Measurements from ENCODE around the gene MYRIP. TPM values are rescaled to one million over a fixed set of nuclear protein-coding genes. Genes with fewer than 3 reads are reported as not detected.
"Not testable (repeated sequence)": the region's sequence is repeated elsewhere in the genome, so short reads cannot be mapped to it uniquely, and the experiment has no call there.

MYRIP gene
- total RNA-seq, 1 experiment from 2014 or later: 0.11 TPM

DNA sequence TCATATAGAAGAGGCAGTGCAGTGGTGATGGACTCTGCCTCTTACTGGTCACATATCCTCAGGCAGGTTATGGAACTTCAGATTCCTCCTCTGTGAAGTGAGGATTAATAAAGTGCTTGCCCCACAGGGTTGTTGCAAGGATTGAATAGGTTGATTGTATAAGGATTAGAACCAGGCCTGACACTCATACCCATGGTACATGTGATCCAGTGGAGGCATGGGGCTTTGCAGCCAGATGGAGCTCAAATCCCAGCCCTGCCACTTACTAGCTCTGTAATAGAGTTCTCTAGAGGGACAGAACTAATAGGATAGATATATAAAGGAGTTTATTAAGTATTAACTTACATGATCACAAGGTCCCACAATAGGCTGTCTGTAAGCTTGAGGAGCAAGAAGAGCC is 315.5 kb downstream of the MYRIP start:
- no peak for DNase-seq (ENCODE audit: low read depth)

DNA sequence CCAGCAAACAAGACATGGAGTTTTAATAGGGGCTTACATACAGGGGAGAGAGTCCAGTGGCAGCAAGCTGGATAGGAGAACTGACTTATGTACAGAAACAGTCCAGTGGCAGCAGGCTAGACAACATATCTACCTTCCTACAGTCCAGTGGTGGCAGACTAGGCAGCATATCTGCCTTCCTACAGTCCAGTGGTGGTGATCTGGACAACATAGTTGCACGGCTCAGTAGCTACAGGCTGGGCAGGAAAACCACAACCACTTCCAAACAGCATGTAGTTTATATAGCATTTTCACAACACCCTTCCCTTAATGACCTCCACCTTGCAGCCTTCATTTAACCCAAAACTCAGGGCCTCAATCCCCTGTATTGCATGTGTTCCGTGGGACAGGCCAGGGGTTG is 318.8 kb downstream of the MYRIP start:
- no peak for DNase-seq (ENCODE audit: low read depth)

DNA sequence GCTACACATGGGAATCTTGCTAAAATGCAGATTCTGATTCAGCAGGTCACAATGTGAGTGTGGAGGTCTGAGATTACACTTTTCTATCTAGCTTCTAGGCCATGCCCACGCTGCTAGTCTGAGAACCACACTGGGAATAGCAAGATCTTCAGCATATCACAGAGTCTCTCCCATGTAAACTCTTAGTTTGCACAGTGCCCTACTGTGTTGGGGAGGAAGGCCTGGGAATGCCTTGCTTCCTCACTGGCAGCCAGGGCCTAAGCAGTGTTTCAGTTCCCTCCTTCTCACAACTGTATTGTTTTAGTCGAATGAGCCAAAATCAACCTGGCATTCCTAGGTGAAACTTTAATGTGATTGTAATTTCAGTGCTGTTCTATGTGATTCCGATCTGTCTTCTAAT is 320.1 kb downstream of the MYRIP start:
- DNase-seq (ENCODE audit: low read depth): no peak

DNA sequence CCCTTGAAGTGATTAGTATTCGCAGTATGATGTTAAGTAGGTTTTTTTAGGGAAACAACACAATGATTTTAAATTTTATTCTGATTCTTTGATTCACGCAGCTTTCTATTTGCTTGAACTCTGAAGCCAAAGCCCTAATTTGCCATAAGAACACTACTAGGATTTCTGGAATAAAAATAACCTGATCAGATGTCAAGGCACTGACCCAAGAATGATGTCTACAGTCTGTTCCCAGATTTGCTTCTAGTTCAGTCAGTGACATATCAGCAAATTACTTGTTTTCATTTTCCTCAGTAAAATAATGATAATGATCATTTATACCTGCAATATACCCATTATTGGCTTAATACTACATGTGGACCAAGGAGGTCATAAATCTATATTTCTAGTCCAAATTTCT is 320.6 kb downstream of the MYRIP start:
- no peak for DNase-seq (ENCODE audit: low read depth)

DNA sequence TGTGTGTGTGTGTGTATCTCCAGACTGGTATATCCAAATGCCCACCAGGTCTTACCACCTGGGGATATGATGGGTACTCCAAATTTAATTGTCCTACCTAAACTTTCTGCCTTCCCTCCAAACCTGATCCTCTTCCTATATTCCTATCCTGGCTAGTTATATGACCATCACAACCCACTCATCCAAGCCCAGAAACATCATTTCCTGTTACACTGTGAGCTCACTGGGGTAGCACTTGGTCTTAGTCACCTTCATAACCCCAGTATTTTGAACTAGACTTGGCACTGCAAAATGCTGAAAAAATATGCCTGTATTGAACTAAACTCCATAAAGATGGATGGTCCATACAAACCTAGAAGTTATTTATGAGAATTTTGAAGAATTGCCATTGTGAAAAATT is 321.3 kb downstream of the MYRIP start:
- no peak for DNase-seq (ENCODE audit: low read depth)

DNA sequence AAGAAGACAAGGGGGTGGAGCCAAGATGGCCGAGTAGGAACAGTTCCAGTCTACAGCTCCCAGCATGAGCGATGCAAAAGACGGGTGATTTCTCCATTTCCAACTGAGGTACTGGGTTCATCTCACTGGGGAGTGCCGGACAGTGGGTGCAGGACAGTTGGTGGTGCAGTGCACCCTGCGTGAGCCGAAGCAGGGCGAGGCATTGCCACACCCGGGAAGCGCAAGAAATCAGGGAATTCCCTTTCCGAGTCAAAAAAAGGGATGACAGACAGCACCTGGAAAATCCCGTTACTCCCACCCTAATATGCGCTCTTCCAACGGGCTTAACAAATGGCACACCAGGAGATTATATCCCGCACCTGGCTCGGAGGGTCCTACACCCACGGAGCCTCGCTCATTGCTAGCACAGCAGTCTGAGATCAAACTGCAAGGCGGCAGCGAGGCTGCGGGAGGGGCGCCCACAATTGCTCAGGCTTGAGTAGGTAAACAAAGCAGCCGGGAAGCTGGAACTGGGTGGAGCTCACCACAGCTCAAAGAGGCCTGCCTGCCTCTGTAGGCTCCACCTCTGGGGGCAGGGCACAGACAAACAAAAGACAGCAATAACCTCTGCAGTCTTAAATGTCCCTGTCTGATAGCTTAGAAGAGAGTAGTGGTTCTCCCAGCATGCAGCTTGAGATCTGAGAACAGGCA is 324.6 kb downstream of the MYRIP start:
- DNase-seq (ENCODE audit: low read depth): not testable (repeated sequence)

DNA sequence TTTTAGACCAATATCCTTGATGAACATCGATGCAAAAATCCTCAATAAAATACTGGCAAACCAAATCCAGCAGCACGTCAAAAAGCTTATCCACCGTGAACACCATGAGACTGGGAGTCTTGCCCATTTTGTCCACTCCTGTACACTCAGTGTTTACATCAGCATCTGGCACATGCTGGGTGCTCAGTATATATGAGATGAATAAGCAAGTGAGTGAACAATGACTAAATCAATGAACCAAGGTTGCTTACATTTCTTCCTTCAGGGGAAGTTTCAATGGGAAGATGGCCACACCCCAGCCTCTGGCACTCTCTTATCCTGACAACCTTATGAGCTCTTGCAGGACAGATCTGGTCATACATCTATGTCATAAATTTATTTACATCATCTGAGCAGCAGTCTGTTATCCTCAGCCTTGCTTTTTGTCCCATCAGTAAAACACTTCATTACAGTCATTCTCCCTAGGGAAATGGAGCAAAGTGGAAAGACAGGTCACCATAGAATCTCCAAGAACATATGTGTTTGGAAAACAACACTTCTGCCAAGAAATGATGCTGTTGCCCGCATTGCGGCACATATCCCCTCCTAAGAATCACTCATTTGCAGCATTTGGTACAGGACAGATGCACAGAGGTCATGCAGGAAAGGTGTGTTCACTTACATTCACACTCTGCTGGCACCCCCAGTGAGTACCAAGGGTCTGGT is 328.3 kb downstream of the MYRIP start:
- DNase-seq (ENCODE audit: low read depth): no peak

DNA sequence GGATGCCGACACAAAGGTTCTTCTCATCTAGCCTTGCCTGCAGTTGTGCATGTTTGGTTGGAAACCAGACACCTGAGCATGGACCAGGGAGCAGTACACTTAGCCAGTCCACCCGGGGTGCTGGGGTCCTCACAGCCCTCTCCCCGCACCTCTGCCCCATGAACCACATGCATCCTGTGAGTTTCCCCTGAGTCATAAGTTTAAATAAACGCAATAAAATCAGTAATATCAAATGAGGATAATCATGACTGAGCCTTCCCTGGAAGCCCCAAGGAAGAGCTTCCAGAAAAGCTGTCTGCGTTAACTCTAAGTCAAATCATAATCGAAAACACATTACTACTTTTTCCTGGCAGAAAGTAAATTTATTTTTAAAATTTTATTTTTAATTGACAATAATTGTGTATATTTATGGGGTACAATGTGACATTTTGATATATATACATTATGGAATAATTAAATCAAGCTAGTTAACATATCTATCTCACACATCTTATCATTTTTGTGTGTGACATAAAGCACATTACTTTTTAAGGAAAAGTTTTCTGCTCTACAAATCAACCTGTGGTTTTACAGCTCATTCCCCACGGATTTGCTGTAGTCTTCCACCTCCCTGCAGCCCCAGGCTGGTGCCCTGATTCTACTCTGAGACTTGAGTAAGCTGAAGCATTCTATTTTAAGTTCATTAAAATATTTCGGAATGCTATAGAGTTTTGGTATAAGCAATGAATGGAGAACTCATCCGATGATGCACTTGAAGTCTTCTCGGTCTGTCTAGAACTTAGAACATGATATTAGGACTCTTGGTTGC is 334.1 kb downstream of the MYRIP start:
- peak; percentile 5 for DNase-seq (ENCODE audit: low read depth)

DNA sequence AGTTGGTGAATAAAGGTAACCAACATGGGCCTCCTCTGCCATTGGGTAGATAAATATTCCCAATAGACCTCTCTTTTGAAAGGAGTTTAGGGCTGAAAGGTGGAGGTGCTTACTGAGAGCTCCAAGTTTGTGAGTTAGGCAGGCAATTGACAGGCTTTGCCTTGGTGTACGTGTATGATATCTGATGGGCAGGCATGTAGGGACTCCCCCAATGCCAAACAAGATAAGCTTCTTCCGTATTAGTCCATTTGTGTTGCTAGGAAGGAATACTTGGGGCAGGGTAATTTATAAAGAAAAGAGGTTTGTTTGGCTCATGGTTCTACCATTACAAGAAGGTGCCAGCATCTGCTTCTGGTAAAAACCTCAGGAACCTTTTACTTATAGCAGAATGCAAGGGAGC is 339.4 kb downstream of the MYRIP start:
- no peak for DNase-seq (ENCODE audit: low read depth)

DNA sequence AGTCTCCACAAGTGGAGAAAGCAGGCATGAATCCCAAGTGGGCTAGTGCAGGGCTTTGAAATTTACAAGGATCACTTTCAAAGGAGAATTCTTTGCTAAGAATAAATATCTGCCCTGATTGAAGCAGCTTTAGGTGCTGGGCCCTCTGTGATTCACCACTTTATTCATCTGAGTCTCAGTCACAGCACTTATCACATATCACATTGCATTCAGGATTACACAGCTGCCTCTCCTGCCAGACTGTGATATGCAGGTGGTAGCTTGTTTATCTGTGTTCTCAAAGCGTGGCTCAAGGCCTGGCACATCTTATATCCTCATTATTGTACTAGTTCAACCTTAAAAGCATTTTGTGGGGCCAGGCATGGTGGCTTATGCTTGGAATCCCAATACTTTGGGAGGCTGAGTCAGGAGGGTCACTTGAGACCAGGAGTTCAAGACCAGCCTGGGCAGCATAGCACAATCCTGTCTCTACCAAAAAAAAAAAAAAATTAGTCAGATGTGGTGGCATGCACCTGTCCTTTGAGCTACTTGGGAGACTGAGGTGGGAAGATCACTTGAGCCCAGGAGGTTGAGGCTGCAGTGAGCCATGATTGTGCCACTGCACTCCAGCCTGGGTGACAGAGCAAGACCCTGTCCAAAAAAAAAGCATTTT is 343.2 kb downstream of the MYRIP start:
- peak; percentile 14 for DNase-seq (ENCODE audit: low read depth)

DNA sequence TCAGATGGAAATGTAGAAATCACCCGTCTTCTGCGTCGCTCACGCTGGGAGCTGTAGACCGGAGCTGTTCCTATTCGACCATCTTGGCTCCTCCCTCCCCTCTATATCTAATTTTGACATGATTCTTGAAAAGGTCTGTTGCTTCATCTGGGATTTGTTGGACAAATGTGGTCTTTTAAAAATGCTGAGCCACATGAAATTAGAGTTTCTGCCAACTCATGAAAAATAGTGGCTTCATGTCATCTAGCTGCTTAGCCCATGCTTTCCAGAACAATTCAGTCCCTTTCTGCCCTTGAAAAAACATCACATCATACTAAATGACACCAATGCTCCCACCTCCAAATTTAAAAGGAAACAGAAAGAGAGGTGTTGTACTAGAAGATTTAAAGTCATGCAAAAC is 351.5 kb downstream of the MYRIP start:
- DNase-seq (ENCODE audit: low read depth): no peak

DNA sequence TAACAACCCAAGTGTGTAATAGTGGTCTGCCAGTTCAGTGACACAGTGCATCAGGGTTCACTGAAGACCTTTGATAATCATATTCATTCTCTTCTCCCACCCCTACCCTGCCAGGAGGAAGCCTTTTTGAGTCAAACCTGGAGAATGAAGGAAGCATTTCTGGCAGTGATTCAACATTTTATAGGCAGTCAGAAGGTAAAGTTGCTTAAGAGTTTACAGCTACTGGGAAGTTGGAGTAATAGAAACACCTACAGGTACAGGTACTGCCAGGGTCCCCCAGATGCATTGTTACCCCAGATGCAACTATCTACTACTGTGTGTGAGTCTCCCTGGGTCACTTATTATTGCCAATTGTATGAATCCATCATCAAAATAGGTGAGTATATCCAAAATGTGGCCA is 353.2 kb downstream of the MYRIP start:
- DNase-seq (ENCODE audit: low read depth): no peak

DNA sequence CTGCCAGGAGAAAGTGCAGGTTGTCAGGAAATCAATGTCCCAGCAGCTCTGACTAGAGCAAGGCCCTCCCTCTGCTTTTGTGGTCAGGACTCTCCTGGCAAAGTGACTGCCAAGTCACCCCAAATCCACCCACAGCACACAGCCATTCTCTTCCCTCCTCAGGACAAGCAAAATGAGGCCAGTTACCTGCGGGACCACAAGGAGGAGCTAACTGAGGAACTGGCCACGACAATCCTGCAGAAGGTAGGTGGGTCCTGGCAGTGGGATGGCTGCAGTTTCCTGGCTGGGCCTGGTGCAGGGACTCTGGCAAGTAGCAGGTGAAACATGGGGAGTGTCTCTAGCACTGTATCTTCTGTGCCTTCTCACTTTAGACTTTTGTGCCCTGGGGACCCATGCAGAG is 357.6 kb downstream of the MYRIP start:
- DNase-seq (ENCODE audit: low read depth): no peak

DNA sequence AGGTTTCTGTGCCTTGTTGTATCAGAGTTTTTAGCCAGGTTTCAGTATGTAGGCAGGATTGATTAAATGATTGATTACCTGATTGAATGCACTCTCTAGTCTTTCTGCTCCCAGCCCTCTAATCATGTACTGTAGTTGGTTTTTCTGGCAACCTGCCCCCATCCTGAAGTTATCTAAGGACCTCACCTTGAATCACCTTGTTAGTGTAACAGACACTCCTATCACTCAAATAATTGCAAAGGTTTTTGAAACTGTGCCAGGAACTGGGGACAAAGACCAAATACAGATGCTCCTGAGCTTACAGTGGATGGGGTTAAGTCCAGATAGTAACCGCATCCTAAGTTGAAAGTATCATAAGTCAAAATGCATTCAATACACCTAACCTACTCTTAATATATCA is 358.5 kb downstream of the MYRIP start:
- DNase-seq (ENCODE audit: low read depth): no peak

DNA sequence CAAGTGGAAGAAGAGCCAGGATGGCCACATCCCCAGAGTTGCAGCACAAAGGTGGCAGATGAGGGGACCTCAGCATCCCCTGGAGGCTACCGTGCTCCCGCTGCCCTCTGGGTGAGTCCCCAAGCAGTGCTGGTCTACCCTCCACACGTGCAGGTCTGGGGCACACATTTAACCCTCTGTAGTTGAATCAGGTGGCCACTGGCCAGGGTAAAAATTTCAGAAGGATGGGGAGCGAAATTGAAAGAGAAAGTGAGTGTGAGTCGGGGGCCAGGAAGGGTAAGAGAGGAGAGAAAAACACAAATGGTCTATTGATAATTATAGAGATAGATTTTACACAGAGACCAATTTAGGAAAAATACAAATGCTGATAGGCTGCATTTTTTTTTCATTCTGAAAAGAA is 360.6 kb downstream of the MYRIP start:
- DNase-seq (ENCODE audit: low read depth): no peak

DNA sequence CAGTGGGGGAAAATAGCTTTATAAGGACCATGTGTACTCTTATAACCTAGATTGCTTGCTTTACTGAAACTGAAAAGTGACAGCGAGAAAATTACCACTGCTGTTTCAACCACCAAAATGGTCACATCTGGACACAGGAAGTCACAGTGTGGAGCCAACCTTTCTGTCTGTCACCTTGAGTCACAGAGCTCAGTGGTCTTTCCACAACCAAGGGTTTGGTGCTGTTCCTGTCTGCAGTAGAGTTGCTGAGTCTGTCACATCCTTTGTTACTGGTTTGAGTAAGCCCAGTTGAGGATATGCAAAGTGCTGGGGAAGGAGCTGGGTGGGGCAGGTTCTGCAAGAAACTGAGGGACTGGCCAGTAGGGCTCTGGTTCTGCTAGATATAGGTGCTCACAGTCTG is 361.0 kb downstream of the MYRIP start:
- DNase-seq (ENCODE audit: low read depth): no peak

DNA sequence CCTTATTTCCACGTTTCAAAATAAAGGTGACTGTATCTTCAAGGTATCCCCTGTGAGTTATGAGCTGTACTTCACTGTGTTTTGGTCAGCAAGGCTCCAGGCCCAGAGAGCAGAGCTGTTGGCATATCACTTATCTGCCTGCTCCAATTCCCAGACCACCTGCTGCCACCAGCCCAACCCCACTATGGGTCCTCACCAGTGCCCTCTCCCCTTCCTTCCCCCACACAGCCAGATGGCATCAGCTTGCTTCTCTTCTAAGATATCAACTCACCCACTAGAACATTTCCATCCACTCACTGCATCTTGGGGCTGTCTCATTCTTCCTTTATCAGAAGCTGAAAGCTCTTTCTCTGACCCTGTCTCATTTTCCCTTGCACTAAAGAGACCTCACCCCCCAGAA is 363.2 kb downstream of the MYRIP start:
- DNase-seq (ENCODE audit: low read depth): no peak

DNA sequence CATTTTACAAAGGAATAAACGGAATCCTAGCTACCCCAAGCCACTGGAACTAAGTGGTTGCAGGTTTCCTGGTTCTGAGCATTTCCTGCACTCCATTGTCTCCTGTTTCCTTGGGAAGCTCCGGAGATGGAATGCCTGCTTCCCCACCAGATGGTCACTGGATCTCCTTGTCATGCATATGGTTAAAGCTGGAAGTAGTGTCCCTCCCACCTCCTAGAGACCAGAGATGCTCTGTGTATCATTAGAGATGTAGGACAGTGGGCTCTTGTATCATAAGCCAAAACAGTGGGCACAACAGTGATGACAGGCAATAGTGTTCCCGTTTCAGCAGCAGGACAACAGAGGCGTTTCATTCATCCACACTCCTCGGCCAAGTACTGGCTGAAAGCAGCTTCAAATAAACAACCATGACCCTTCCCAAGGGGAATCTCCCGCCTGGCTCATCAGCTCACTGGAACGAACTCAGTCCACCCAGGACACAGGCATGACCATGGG is 363.9 kb downstream of the MYRIP start:
- no peak for DNase-seq (ENCODE audit: low read depth)

DNA sequence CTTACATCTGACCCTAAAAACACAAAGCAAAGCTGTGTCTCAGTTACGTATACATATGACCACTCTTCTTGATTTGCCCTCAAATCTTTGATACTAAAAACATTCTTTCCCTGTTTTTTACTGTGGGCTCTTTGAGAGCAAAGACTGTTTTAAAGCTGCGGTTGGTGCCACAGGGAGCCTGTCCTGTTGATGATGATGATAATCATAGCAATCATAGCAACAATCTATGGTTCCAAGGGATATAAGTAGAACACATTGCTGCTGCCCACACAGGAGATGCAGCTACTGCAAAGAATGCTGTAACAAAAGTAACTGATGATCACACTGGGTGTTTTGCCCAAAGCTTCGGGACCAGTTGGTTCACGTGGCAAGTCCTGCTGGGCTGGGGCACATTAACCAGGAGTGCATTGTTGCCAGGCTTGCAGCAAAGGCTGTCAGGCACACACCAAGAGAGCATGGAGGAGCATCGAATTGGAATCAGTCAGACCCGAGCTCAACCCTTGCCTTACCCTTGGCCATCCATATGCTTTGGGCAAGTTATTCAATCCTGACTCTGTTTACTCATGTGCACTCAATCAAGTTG is 368.7 kb downstream of the MYRIP start:
- DNase-seq (ENCODE audit: low read depth): no peak

DNA sequence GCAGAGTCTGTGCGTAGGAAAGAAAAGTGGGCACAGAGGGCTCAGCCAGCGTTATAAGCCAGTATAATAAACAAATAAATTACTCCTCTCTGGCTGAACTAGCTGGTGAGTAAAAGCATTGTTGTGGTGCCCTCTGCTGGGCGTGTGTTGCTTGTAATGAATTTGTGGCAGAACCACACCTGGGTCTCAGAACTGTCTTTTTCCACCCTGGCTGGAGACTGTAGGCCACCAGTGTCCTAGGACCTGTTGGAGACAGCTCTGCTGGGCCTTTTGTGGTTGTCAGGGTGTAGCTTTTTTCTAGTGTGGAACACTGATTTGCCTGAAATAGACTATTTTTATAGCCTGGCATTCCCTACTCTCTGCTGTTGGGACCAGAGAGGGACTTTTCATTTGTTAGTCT is 369.6 kb downstream of the MYRIP start:
- DNase-seq (ENCODE audit: low read depth): peak; percentile 55

DNA sequence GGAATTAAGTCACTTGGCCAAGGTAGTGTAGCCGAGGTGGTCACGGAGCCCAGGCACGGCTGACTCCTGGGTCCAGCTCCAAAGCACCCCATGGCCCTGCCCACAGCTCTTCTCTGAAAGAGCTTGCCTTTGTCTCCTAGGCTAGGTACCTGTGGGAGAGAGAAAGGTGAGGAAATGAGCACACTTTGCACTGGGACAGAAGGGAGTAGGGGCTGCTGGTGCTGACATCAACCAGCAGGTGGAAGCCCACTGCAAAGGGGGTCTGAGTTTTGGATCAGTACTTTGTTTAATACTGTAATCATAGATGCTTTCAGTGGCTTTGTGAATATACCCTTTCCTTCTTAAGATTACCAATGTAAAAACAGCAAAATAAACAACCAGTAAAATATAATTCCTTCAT is 371.8 kb downstream of the MYRIP start:
- no peak for DNase-seq (ENCODE audit: low read depth)

Data from LHCN-M2 (cell line).